Measurements from ENCODE around the gene AMPH. TPM values are rescaled to one million over a fixed set of nuclear protein-coding genes. Genes with fewer than 3 reads are reported as not detected.

AMPH gene
- total RNA-seq, 1 experiment from 2014 or later = not detected

DNA sequence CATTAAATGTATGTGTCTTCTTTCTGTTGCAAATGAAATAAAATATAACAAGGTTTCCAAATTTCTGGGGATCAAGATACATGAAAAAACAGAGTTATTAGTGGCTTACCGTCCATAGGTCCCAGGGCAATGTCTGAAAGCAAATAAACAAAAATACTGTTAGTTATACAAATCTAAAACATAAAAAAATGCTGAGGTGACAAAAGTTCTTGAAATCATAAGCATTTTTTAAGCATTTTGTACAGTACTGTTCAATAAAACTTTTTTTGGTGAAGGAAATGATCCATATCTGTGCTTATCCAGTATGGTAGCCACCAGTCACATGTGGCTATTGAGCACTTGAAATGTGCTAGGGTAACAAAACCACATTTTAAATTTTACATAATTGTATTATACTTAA is 199.1 kb downstream of the AMPH start:
- Histone ChIP-seq H3K4me3 (replicated peaks in 1 of 2; ENCODE audit: low read depth in 1 of 2, low read length in 2 of 2) (no peak overlapping the region), H3K27me3 (ENCODE audit: insufficient read depth, low read length) (peaks cover 42% of the 10 kb centered on the region), H3K9ac (ENCODE audit: low read length) (no peak overlapping the region), H3K9me3 (ENCODE audit: control insufficient read depth in 1 of 2, insufficient read depth in 1 of 2, low read depth in 1 of 2, low read length in 2 of 2) (no peaks in the 10 kb centered on the region), H3K4me1 (ENCODE audit: control insufficient read depth in 1 of 2, insufficient read depth in 2 of 2, low read length in 2 of 2) (no peaks in the 10 kb centered on the region), H3K79me2 (ENCODE audit: insufficient read depth, low read length) (no peaks in the 10 kb centered on the region), H3K36me3 (ENCODE audit: control insufficient read depth in 1 of 2, insufficient read depth in 2 of 2, low read length in 2 of 2) (no peaks in the 10 kb centered on the region), H3K4me2 (ENCODE audit: low read length) (no peak overlapping the region), H3K27ac (ENCODE audit: low read depth, low read length) (no peak overlapping the region), H3K9me2 (ENCODE audit: insufficient read depth) (no peaks in the 10 kb centered on the region), H2AFZ (ENCODE audit: low read depth, low read length, poor library complexity, severe bottlenecking) (no peak overlapping the region), H4K20me1 (ENCODE audit: insufficient read depth) (no peaks in the 10 kb centered on the region)
- POLR2A ChIA-PET = no interaction called here
- CTCF ChIA-PET = no interaction called here
- ATAC-seq (no peak), DNase-seq (ENCODE audit: low read depth, low spot score) (no peak)
- RAD21 ChIA-PET (ENCODE audit: low non-redundant PET in 1 of 2, low total read pairs in 2 of 2, uncharacterized antibody in 2 of 2, unreplicated experiment in 2 of 2) = no interaction called here
- TF ChIP-seq SIN3A (IDR thresholded peaks at IDR 0.05; ENCODE audit: low read depth) (no peak), SP1 (IDR thresholded peaks at IDR 0.05; ENCODE audit: low read depth) (no peak), SRF (IDR thresholded peaks at IDR 0.05; ENCODE audit: low read depth) (no peak), YY1 (IDR thresholded peaks at IDR 0.05; ENCODE audit: extremely low read depth, insufficient replicate concordance, low read depth, low read length) (no peak), ZFX (IDR thresholded peaks at IDR 0.05) (no peak), POLR2AphosphoS5 (IDR thresholded peaks at IDR 0.05; ENCODE audit: low read depth, low read length) (no peak), EGR1 (IDR thresholded peaks at IDR 0.05; ENCODE audit: low read depth) (no peak)
- TF ChIP-seq, protein P1, sequence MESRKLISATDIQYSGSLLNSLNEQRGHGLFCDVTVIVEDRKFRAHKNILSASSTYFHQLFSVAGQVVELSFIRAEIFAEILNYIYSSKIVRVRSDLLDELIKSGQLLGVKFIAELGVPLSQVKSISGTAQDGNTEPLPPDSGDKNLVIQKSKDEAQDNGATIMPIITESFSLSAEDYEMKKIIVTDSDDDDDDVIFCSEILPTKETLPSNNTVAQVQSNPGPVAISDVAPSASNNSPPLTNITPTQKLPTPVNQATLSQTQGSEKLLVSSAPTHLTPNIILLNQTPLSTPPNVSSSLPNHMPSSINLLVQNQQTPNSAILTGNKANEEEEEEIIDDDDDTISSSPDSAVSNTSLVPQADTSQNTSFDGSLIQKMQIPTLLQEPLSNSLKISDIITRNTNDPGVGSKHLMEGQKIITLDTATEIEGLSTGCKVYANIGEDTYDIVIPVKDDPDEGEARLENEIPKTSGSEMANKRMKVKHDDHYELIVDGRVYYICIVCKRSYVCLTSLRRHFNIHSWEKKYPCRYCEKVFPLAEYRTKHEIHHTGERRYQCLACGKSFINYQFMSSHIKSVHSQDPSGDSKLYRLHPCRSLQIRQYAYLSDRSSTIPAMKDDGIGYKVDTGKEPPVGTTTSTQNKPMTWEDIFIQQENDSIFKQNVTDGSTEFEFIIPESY (IDR thresholded peaks at IDR 0.05; ENCODE audit: extremely low read depth, insufficient replicate concordance, low read length) = no peak
- TF ChIP-seq, protein P2, sequence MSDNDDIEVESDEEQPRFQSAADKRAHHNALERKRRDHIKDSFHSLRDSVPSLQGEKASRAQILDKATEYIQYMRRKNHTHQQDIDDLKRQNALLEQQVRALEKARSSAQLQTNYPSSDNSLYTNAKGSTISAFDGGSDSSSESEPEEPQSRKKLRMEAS (IDR thresholded peaks at IDR 0.05) = no peak
- TF ChIP-seq, protein P3, sequence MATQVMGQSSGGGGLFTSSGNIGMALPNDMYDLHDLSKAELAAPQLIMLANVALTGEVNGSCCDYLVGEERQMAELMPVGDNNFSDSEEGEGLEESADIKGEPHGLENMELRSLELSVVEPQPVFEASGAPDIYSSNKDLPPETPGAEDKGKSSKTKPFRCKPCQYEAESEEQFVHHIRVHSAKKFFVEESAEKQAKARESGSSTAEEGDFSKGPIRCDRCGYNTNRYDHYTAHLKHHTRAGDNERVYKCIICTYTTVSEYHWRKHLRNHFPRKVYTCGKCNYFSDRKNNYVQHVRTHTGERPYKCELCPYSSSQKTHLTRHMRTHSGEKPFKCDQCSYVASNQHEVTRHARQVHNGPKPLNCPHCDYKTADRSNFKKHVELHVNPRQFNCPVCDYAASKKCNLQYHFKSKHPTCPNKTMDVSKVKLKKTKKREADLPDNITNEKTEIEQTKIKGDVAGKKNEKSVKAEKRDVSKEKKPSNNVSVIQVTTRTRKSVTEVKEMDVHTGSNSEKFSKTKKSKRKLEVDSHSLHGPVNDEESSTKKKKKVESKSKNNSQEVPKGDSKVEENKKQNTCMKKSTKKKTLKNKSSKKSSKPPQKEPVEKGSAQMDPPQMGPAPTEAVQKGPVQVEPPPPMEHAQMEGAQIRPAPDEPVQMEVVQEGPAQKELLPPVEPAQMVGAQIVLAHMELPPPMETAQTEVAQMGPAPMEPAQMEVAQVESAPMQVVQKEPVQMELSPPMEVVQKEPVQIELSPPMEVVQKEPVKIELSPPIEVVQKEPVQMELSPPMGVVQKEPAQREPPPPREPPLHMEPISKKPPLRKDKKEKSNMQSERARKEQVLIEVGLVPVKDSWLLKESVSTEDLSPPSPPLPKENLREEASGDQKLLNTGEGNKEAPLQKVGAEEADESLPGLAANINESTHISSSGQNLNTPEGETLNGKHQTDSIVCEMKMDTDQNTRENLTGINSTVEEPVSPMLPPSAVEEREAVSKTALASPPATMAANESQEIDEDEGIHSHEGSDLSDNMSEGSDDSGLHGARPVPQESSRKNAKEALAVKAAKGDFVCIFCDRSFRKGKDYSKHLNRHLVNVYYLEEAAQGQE (IDR thresholded peaks at IDR 0.05; ENCODE audit: low read depth) = no peak
- TF ChIP-seq, protein P4, sequence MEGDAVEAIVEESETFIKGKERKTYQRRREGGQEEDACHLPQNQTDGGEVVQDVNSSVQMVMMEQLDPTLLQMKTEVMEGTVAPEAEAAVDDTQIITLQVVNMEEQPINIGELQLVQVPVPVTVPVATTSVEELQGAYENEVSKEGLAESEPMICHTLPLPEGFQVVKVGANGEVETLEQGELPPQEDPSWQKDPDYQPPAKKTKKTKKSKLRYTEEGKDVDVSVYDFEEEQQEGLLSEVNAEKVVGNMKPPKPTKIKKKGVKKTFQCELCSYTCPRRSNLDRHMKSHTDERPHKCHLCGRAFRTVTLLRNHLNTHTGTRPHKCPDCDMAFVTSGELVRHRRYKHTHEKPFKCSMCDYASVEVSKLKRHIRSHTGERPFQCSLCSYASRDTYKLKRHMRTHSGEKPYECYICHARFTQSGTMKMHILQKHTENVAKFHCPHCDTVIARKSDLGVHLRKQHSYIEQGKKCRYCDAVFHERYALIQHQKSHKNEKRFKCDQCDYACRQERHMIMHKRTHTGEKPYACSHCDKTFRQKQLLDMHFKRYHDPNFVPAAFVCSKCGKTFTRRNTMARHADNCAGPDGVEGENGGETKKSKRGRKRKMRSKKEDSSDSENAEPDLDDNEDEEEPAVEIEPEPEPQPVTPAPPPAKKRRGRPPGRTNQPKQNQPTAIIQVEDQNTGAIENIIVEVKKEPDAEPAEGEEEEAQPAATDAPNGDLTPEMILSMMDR (IDR thresholded peaks at IDR 0.05 in 2 of 3, conservative IDR thresholded peaks at IDR 0.05 in 1 of 3; ENCODE audit: borderline replicate concordance in 1 of 3, insufficient read depth in 1 of 3, low read depth in 2 of 3, low read length in 2 of 3) = no peak
- no TSS peak for BruUV-seq (replicated peaks)
- intact Hi-C loops (cut with micrococcal nuclease) = no loop called here

All from HCT116 (cell line).